ENCODE results near the gene TPP1.

TPP1 gene

DNA sequence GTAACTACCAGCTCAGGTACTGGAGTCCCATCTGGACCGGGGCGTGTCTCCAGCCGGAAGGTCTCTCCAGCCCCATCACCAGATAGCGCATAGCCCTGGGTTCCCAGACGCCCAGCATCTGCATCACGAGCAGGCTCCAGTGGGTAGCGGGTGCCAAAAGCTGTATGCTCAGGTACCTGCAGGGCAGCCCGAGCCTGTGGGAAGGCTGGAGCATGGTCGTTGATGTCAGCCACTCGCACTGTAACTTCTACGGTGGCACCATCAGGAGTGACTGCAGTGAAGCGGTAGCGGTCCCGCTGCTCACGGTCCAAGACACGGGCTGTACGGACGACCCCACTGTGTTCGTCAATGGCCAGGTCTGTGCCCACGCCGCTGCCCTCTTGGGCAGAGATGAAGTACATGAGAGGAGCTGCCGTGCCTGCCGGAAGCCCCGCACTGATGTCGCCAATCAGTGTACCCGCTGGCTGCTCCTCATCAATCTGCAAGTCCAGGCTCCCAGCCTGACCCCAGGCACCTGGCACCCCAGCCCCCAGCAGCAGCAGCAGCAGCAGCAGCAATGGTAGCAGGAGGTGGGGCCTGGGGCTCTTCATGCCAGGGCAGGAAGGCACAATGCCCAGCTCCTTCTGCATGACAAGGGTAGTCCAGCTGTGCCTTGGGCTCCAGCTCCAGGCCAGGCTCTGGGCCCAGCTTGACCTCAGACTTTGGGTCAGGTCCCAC, 21.9 kb upstream of the TPP1 start:
- no peak overlapping the region for H2BK120ac ChIP-seq (ENCODE audit: insufficient read depth, low read length, poor library complexity)
- WGBS (ENCODE audit: extremely low coverage, insufficient coverage, insufficient read length), result no CpG with 5 or more reads among the region's 26 CpGs
- H3K4ac ChIP-seq (ENCODE audit: low read depth, low read length), result no peak overlapping the region
- no peak overlapping the region for H3K18ac ChIP-seq (ENCODE audit: low read length)
- no peak overlapping the region for H4K12ac ChIP-seq (ENCODE audit: low read depth, low read length)
- H2BK12ac ChIP-seq (ENCODE audit: low read length), result no peak overlapping the region
- no peak overlapping the region for H2AK5ac ChIP-seq (ENCODE audit: low read length)
- no peak overlapping the region for H3K4me2 ChIP-seq (ENCODE audit: low read length)
- H2AFZ ChIP-seq (ENCODE audit: insufficient read depth, low read length, poor library complexity), result no peak overlapping the region
- H3K9ac ChIP-seq (ENCODE audit: low read length), result no peak overlapping the region
- no peak overlapping the region for H3K4me3 ChIP-seq (ENCODE audit: low read depth, low read length)
- H4K8ac ChIP-seq (ENCODE audit: low read depth, low read length), result no peak overlapping the region
- peaks cover 4 to 5% of the 10 kb centered on the region in 2 experiments for H3K4me1 ChIP-seq (ENCODE audit: control insufficient read depth in 1 of 2, insufficient read depth in 2 of 2, low read length in 2 of 2)
- H3K36me3 ChIP-seq (ENCODE audit: control insufficient read depth in 1 of 2, insufficient read depth in 2 of 2, low read length in 2 of 2), result no peaks in the 10 kb centered on the region
- H3K79me2 ChIP-seq (ENCODE audit: control insufficient read depth, insufficient read depth, low read length, poor library complexity), result no peaks in the 10 kb centered on the region
- H3K23ac ChIP-seq (ENCODE audit: low read length), result no peak overlapping the region
- H3K79me1 ChIP-seq (ENCODE audit: low read length), result no peaks in the 10 kb centered on the region
- H3K27me3 ChIP-seq (ENCODE audit: insufficient read depth, low read length), result no peaks in the 10 kb centered on the region
- no peak overlapping the region for H2BK5ac ChIP-seq (ENCODE audit: low read depth, low read length, poor library complexity)
- H3K27ac ChIP-seq (ENCODE audit: low read depth, low read length), result no peak overlapping the region
- H3K9me3 ChIP-seq (ENCODE audit: insufficient read depth, low read depth, low read length), result peaks cover 6% of the 10 kb centered on the region
- H4K91ac ChIP-seq (ENCODE audit: low read depth, low read length), result no peak overlapping the region
- no peak overlapping the region for H3K14ac ChIP-seq (ENCODE audit: low read length)
- DNase-seq, result no peak

DNA sequence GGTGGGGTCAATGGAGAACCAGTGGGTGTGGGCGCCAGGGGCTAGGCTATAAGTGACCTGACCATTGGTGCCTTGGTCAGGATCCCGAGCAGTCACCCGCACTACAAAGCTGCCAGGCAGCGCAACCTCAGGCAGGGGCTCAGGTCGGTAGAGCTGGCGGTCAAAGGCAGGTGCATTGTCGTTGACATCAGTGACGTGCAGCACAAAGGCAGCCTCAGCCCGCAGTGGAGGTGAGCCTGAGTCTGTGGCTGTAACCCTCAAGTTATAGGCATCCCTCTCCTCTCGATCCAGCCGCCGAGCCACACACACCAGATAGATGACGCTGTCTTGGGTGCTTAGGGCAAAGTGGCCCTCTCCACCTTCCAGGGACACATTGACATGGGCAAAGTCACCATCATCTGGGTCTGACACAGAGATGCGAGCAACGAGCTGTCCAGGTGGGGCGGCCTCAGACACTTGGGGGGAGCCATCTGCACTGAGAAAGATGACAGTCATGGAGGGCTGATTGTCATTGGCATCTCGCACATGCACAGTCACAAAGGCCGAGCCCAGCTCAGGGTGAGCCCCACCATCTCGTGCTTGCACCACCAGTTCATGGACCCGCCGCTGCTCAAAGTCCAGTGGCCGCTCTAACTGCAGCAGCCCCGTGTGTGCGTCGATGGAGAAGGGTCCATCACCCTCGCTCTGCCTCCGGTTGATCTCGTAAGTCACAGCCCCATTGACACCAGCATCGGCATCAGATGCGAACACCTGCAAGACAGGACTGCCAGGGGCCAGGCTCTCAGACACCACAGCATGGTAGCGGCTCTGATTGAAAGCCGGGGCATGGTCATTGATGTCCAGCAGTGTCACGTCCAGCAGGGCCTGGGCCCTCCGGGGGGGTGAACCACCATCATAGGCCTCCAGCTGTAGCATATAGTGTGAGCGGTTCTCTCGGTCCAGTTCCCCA, 21.1 kb upstream of the TPP1 start:
- Histone ChIP-seq H2BK5ac (ENCODE audit: low read depth, low read length, poor library complexity) (no peak overlapping the region), H2AFZ (ENCODE audit: insufficient read depth, low read length, poor library complexity) (no peak overlapping the region), H3K27ac (ENCODE audit: low read depth, low read length) (no peak overlapping the region), H4K91ac (ENCODE audit: low read depth, low read length) (no peak overlapping the region), H3K4me2 (ENCODE audit: low read length) (no peak overlapping the region), H3K14ac (ENCODE audit: low read length) (no peak overlapping the region), H3K79me2 (ENCODE audit: control insufficient read depth, insufficient read depth, low read length, poor library complexity) (no peaks in the 10 kb centered on the region), H3K4me1 (ENCODE audit: control insufficient read depth in 1 of 2, insufficient read depth in 2 of 2, low read length in 2 of 2) (peaks cover 5 to 9% of the 10 kb centered on the region in 2 experiments), H3K18ac (ENCODE audit: low read length) (no peak overlapping the region), H2BK120ac (ENCODE audit: insufficient read depth, low read length, poor library complexity) (no peak overlapping the region), H3K23ac (ENCODE audit: low read length) (no peak overlapping the region), H2BK12ac (ENCODE audit: low read length) (no peak overlapping the region), H3K79me1 (ENCODE audit: low read length) (no peaks in the 10 kb centered on the region), H3K4ac (ENCODE audit: low read depth, low read length) (no peak overlapping the region), H4K12ac (ENCODE audit: low read depth, low read length) (no peak overlapping the region), H3K9ac (ENCODE audit: low read length) (no peak overlapping the region), H2AK5ac (ENCODE audit: low read length) (no peak overlapping the region), H3K36me3 (ENCODE audit: control insufficient read depth in 1 of 2, insufficient read depth in 2 of 2, low read length in 2 of 2) (no peaks in the 10 kb centered on the region), H3K27me3 (ENCODE audit: insufficient read depth, low read length) (no peaks in the 10 kb centered on the region), H3K9me3 (ENCODE audit: insufficient read depth, low read depth, low read length) (peaks cover 6% of the 10 kb centered on the region), H4K8ac (ENCODE audit: low read depth, low read length) (no peak overlapping the region), H3K4me3 (ENCODE audit: low read depth, low read length) (no peak overlapping the region)
- WGBS (ENCODE audit: extremely low coverage, insufficient coverage, insufficient read length), result no CpG with 5 or more reads among the region's 36 CpGs
- DNase-seq, result no peak

DNA sequence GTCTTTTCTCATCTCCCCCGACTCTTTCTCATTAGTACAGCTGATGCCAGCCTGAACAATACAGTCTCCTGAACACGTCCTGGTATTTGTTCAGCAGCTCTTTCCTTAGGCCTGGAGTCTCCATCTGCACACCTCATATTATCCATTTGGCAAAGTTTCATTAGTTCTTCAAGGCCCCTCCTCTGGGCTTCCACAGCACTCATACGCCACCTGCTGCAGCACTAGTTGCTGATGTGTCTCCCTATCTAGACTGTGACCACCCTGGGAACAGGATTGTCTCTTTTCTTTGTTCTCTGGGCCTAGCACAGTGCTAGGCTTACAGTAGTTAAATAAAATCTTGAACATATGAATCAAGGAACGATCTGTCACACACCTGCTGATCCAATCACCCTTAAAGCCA, 19.2 kb upstream of the TPP1 start:
- Histone ChIP-seq H3K4ac (ENCODE audit: low read depth, low read length) (no peak overlapping the region), H3K79me2 (ENCODE audit: control insufficient read depth, insufficient read depth, low read length, poor library complexity) (no peaks in the 10 kb centered on the region), H2BK120ac (ENCODE audit: insufficient read depth, low read length, poor library complexity) (no peak overlapping the region), H2AFZ (ENCODE audit: insufficient read depth, low read length, poor library complexity) (no peak overlapping the region), H3K27ac (ENCODE audit: low read depth, low read length) (no peak overlapping the region), H3K79me1 (ENCODE audit: low read length) (no peaks in the 10 kb centered on the region), H2AK5ac (ENCODE audit: low read length) (no peak overlapping the region), H2BK12ac (ENCODE audit: low read length) (no peak overlapping the region), H3K9me3 (ENCODE audit: insufficient read depth, low read depth, low read length) (peaks cover 8% of the 10 kb centered on the region), H2BK5ac (ENCODE audit: low read depth, low read length, poor library complexity) (no peak overlapping the region), H3K9ac (ENCODE audit: low read length) (no peak overlapping the region), H3K4me1 (ENCODE audit: control insufficient read depth in 1 of 2, insufficient read depth in 2 of 2, low read length in 2 of 2) (peaks cover 5 to 10% of the 10 kb centered on the region in 2 experiments), H3K4me2 (ENCODE audit: low read length) (no peak overlapping the region), H3K23ac (ENCODE audit: low read length) (no peak overlapping the region), H3K14ac (ENCODE audit: low read length) (no peak overlapping the region), H3K36me3 (ENCODE audit: control insufficient read depth in 1 of 2, insufficient read depth in 2 of 2, low read length in 2 of 2) (no peaks in the 10 kb centered on the region), H4K12ac (ENCODE audit: low read depth, low read length) (no peak overlapping the region), H4K91ac (ENCODE audit: low read depth, low read length) (no peak overlapping the region), H4K8ac (ENCODE audit: low read depth, low read length) (no peak overlapping the region), H3K4me3 (ENCODE audit: low read depth, low read length) (no peak overlapping the region), H3K27me3 (ENCODE audit: insufficient read depth, low read length) (no peaks in the 10 kb centered on the region), H3K18ac (ENCODE audit: low read length) (no peak overlapping the region)
- no CpG with 5 or more reads among the region's 4 CpGs for WGBS (ENCODE audit: extremely low coverage, insufficient coverage, insufficient read length)
- DNase-seq, result no peak

DNA sequence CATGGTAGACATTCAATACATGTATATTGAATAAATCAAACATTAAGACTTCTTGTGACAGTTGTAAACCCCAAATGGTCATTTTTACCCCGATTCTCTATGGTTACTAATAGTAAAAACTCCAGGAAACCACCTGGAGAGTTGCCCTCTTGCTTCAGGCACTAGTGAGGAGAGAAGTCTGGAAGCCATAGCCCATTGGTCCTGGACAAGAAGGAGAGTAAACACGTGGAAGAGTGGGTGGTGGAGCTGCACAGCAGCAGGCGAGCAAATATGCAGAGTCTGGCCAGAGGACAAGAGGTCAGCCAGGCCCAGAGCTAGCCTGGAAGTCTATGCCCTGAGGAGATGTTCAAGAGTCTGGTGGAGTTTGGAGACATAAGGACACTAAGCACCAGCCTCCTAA, 18.6 kb upstream of the TPP1 start:
- Histone ChIP-seq H2BK120ac (ENCODE audit: insufficient read depth, low read length, poor library complexity) (no peak overlapping the region), H3K27me3 (ENCODE audit: insufficient read depth, low read length) (no peaks in the 10 kb centered on the region), H3K79me1 (ENCODE audit: low read length) (no peaks in the 10 kb centered on the region), H3K36me3 (ENCODE audit: control insufficient read depth in 1 of 2, insufficient read depth in 2 of 2, low read length in 2 of 2) (no peaks in the 10 kb centered on the region), H3K9me3 (ENCODE audit: insufficient read depth, low read depth, low read length) (peaks cover 8% of the 10 kb centered on the region), H3K4ac (ENCODE audit: low read depth, low read length) (no peak overlapping the region), H2BK5ac (ENCODE audit: low read depth, low read length, poor library complexity) (no peak overlapping the region), H2BK12ac (ENCODE audit: low read length) (no peak overlapping the region), H2AFZ (ENCODE audit: insufficient read depth, low read length, poor library complexity) (no peak overlapping the region), H3K18ac (ENCODE audit: low read length) (no peak overlapping the region), H4K12ac (ENCODE audit: low read depth, low read length) (no peak overlapping the region), H3K4me2 (ENCODE audit: low read length) (no peak overlapping the region), H3K4me3 (ENCODE audit: low read depth, low read length) (no peak overlapping the region), H3K14ac (ENCODE audit: low read length) (no peak overlapping the region), H2AK5ac (ENCODE audit: low read length) (no peak overlapping the region), H4K91ac (ENCODE audit: low read depth, low read length) (no peak overlapping the region), H3K27ac (ENCODE audit: low read depth, low read length) (no peak overlapping the region), H3K79me2 (ENCODE audit: control insufficient read depth, insufficient read depth, low read length, poor library complexity) (no peaks in the 10 kb centered on the region), H3K4me1 (ENCODE audit: control insufficient read depth in 1 of 2, insufficient read depth in 2 of 2, low read length in 2 of 2) (peaks cover 5 to 10% of the 10 kb centered on the region in 2 experiments), H3K9ac (ENCODE audit: low read length) (no peak overlapping the region), H4K8ac (ENCODE audit: low read depth, low read length) (no peak overlapping the region), H3K23ac (ENCODE audit: low read length) (no peak overlapping the region)
- no CpG with 5 or more reads among the region's 3 CpGs for WGBS (ENCODE audit: extremely low coverage, insufficient coverage, insufficient read length)
- DNase-seq, result no peak

All from trophoblast cell (in vitro differentiated cells and primary cell).